RPMI8226 (cell line): ENCODE data around the gene ASCC1.
"Not testable (repeated sequence)": the region's sequence is repeated elsewhere in the genome, so short reads cannot be mapped to it uniquely, and the experiment has no call there.

Experiments used
- DNase-seq: peaks from one replicate; pipeline ENCODE4 v3.0.0-alpha.2; 2015

The ASCC1 gene

GRCh38 chr10:72123616-72124015 lies 92.5 kb downstream of the ASCC1 start:
- no peak for DNase-seq

- DNase-seq = no peak
Observed at GRCh38 chr10:72122221-72122620, 93.9 kb downstream of the ASCC1 start.

GRCh38 chr10:72121389-72121788 lies 94.7 kb downstream of the ASCC1 start:
- no peak for DNase-seq

GRCh38 chr10:72116372-72116771 lies 99.7 kb downstream of the ASCC1 start:
- no peak for DNase-seq

GRCh38 chr10:72114706-72115450 lies 101.2 kb downstream of the ASCC1 start:
- DNase-seq = no peak

- no peak for DNase-seq
Observed at GRCh38 chr10:72110673-72111401, 105.2 kb downstream of the ASCC1 start.

GRCh38 chr10:72109636-72110157 lies 106.4 kb downstream of the ASCC1 start:
- DNase-seq = no peak

GRCh38 chr10:72108830-72109635 lies 107.0 kb downstream of the ASCC1 start:
- no peak for DNase-seq

- not testable (repeated sequence) for DNase-seq
Observed at GRCh38 chr10:72108004-72108370, 108.1 kb downstream of the ASCC1 start.

GRCh38 chr10:72107325-72108003 lies 108.6 kb downstream of the ASCC1 start:
- DNase-seq = peak; percentile 48

- DNase-seq = no peak
Observed at GRCh38 chr10:72106896-72107295, 109.2 kb downstream of the ASCC1 start.

GRCh38 chr10:72106154-72106849 lies 109.8 kb downstream of the ASCC1 start:
- DNase-seq = no peak

- DNase-seq = no peak
Observed at GRCh38 chr10:72105710-72106109, 110.4 kb downstream of the ASCC1 start.

- no peak for DNase-seq
Observed at GRCh38 chr10:72105098-72105475, 111.0 kb downstream of the ASCC1 start.

GRCh38 chr10:72104472-72105097 lies 111.5 kb downstream of the ASCC1 start:
- DNase-seq = no peak

GRCh38 chr10:72099600-72099921 lies 116.5 kb downstream of the ASCC1 start:
- DNase-seq = no peak

- no peak for DNase-seq
Observed at GRCh38 chr10:72098836-72099599, 117.1 kb downstream of the ASCC1 start.

- no peak for DNase-seq
Observed at GRCh38 chr10:72098301-72098835, 117.7 kb downstream of the ASCC1 start.

GRCh38 chr10:72097448-72098300 lies 118.4 kb downstream of the ASCC1 start:
- DNase-seq = no peak
